GM19025 (cell line): ENCODE measurements around the gene TBC1D13.
"Not testable (repeated sequence)": the region's sequence is repeated elsewhere in the genome, so short reads cannot be mapped to it uniquely, and the experiment has no call there.

ENCODE experiments used
- ATAC-seq: cut with Tn5 transposase; IDR thresholded peaks from one replicate; pipeline ENCODE4 v1.9.1; 2021; ENCODE audit warnings: mild to moderate bottlenecking, low read depth, moderate library complexity; ENCODE audit not compliant: unreplicated experiment

TBC1D13 gene

GRCh38 chr9:128782669-128783068 is 4.4 kb upstream of the TBC1D13 start:
- ATAC-seq: no peak

DNA sequence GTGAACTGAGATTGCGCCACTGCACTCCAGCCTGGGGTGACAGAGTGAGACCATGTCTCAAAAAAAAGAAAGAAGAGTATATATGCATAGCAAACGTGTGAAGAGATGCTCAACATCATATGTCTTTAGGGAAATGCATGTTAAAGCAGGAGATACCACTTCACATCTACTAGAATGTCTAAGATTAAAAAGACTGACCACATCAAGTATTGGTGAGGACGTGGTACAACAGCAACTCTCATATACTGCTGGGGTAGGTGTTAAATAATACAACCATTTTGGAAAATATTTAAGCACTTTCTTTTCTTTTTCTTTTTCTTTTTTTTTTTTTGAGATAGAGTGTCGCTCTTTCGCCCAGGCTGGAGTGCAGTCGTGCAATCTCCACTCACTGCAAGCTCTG is 1.6 kb upstream of the TBC1D13 start:
- no peak for ATAC-seq

DNA sequence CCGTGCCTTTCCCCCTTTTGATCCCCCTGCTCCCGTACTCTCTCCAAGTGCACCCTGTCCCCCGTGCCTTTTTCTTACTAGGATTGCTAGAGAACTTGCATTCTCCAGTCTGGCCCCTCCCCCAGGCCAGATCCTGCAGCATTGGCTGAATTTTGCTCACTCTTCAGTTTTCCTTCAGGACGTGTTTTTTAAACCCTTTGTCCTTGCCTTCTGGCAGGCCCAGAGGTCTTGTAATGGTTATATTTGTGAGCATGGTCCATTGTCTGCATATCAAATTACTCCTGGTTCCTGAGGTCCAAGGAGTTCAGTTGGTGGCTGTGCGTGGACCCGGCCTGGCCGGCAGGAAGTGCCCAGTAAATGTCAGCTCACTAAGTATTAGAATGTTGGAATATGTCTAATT is 606 bp downstream of the TBC1D13 start:
- no peak for ATAC-seq

DNA sequence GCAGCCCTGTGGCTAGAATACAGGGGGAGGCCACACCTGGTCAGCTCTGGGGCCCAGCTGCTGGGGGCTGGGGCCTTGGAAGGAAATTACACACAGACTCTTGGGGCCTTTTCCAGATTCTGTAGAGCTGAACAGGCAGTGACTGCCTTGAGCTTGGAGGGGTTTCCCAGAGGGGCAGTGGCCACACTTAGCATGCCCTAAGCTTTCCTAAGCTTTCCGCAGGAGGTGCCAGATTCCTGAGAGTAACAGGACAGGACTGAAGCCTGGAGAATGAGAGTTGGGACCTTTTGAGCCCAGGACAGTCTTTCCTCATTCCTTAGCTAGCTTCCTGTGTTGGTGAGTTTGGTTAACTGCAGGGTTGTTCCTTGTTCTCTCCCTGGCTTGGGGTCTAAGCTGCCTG is 1.4 kb downstream of the TBC1D13 start:
- ATAC-seq: no peak

GRCh38 chr9:128790536-128790935 is 3.5 kb downstream of the TBC1D13 start:
- ATAC-seq: no peak

DNA sequence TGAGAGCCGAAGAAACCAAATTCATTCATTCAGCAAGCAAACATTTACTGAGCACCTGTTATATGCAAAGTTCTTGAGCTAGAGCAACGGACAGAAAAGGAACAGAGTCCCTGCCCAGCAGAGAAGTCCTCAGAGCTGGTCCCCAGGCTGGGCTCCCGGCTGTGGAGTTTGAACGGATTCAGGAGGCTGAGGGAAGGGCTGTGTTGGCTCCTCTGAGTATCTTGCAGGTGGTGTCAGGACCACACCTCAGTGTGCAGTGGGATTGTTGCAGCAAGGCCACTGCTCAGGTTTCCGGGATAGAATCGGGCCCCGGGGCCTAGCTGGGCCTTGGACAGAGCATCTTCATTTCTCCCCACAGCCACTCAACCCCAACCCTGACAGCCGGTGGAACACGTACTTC is 5.1 kb downstream of the TBC1D13 start:
- no peak for ATAC-seq

GRCh38 chr9:128792978-128793686 is 6.1 kb downstream of the TBC1D13 start:
- ATAC-seq: no peak

- ATAC-seq: not testable (repeated sequence)
These were observed 7.9 kb downstream of the TBC1D13 start for GRCh38 chr9:128794961-128795360.

DNA sequence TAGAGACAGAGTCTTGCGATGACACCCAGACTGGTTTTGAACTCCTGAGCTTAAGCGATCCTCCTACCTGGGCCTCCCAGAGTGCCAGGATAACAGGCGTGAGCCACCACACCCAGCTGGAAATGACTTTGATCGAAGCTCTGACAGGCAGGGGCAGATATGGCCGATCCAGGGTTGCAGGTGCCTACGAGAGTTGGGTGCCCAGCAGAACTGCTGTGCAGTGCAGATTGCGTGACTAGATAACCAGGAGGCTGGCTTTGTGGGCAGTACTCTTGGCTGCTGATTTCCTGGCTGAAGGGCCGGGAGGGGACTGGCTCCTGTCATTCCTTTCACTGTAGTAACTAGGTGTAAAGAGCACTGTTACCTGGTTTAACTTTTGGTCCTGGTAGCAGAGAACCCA is 11.8 kb downstream of the TBC1D13 start:
- ATAC-seq: no peak

GRCh38 chr9:128800061-128800460 is 13.0 kb downstream of the TBC1D13 start:
- ATAC-seq: no peak

DNA sequence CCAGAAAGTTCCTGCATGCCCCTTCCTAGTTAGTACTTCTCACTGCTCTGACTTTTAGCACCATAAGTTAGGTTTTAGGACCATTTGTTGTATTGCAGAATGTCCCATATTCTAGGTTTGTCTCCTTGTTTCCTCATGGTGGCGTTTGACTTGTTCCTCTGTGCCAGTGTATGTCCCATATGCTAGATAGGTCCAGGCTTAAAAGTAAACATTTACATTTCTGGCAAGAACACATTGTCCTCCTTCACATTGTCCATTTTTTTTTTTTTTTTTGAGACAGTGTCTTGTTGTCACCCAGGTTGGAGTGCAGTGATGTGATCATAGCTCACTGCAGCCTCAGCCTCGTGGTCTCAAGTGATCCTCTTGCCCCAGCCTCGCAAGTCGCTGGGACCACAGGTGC is 15.4 kb downstream of the TBC1D13 start:
- no peak for ATAC-seq

DNA sequence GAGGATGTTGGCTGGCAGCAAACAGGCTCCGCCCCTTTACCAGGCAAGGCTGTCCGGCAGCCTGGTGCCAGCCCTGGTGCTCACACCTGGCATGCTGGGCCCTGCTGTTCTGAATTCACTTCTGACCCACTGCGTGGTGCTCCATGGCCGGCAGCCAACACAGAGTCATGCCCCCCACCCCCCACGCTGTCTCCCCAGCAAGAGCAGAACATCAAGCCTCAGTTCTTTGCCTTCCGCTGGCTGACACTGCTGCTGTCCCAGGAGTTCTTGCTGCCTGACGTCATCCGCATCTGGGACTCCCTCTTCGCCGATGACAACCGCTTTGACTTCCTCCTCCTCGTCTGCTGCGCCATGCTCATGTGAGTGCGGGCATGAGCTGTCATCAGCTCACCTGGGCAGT is 18.6 kb downstream of the TBC1D13 start:
- no peak for ATAC-seq

DNA sequence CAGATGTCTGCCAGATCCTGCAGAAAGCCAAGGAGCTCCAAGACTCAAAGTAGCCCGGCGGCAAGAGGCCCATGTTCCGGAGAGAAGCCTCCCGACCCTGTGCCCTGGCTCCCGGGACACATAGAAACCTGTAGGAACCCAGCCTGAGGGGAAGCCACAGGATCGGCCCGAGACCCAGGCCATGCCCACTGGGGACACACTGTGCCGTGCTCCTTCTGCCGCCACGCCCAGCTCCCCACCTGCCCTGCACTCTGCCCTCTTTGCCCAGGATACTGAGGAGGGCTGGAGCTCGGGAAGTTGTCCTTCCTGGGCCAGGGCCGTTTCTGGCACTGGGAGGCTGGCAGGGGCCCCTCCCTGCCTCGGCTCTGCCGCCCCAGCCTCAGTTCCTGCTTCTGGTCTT is 20.8 kb downstream of the TBC1D13 start:
- no peak for ATAC-seq

DNA sequence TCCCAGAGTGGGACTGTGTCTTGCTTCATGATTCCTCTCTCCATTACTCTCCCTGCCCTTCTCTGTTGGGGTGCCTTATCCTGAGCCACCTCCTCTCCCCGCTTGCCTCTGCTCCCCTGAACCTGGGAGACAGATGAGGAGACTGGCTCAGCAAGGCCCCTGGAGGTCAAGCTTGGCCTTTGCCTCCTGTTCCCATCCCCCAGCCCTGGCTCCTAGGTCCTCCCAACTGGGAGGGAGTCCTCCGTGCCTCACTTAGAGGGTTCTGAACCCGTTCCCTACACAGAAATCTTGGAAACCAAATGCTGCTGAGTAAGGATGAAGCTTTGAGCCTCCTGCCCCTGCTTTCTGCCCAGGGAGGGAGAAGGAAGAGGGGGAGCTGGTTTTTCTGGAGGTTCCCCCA is 21.5 kb downstream of the TBC1D13 start:
- no peak for ATAC-seq

GRCh38 chr9:128809036-128809599 is 22.1 kb downstream of the TBC1D13 start:
- ATAC-seq: no peak

GRCh38 chr9:128809831-128810230 is 22.8 kb downstream of the TBC1D13 start:
- no peak for ATAC-seq

GRCh38 chr9:128810873-128811272 is 23.8 kb downstream of the TBC1D13 start:
- no peak for ATAC-seq

DNA sequence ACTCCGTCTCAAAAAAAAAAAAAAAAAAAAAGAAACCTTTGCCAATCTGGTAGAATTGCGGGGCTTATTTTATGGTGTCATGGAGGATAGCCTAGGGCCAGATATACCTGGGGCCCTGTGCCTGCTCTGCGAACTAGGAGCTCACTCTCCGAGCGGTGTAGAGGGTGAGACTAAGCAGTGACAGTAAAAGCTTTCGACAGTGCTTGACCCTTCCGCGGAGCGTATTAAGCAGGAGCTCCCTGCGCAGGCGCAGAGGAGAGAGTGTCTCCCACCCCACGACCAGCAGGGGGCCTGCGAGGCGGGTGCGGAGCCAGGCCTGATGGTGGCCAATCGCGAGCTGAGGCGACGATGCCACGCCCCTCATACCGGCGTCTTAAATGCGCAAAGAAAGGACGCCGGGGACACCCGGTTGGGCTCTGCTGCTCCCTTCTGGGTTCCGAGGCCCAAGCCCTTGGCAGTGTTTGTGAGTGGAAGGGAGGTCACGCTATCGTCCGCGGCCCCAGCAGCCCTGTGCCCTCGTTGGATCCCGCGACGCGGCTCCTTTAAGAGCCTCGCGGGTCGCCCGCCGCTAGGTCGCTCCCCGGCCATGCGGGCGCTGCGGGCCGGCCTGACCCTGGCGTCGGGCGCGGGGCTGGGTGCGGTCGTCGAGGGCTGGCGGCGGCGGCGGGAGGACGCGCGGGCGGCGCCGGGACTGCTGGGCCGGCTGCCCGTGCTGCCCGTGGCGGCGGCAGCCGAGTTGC is 31.2 kb downstream of the TBC1D13 start, which contains the start of gene ENDOG:
Gene ENDOG, plus strand, starts transcription at position 402 of the 740 bp plus-strand sequence. Its CDS starts 185 bp downstream, at position 587.
- peak; percentile 88 for ATAC-seq

GRCh38 chr9:128818839-128819715 is 32.0 kb downstream of the TBC1D13 start:
- ATAC-seq: peak; percentile 22

DNA sequence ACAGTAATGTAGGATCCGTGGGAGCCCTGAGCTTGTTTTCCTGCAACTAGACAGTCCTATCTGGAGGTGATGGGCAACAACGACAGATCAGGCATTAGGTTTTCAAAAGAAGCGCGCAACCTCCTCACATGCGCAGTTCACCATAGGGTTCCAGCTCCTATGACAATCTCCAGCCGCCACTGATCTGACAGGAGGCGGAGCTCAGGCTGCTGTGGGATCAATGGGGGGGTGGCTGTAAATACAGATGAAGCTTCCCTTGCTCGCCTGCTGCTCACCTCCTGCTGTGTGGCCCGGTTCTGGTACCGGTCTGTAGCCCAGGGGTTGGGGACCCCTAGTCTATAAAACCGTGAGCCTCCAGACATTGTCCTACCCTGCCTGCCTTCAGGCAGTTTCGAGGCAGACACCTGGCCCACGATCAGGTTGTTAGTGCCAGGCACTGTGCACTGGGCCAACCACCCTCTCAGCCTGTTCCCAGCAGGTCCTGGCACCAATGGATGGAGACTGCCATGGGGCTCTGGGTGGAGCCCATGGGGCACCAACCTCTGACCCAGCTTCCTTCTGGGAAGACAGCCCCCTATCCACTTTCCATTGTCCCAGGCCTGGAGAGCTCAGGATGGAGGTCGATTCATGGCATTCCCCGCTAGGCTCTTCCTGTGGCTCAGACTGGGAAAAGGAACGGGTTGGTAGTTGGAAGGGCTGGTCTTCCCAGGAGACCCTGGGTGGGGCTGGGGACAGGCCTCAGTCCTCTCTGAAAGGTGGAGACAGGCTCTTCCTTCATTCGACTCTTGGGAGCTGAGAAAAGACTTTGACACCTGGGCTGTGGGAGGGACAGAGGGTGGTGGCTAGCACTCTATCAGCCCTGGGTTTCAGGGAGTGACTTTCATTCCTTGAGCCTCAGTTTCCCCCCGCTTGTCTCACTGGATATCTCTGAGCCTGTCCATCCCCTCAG is 32.9 kb downstream of the TBC1D13 start:
- ATAC-seq: no peak
